Endothelial cell of umbilical vein (primary cell): Measurements from ENCODE around the gene CPNE5. TPM values are rescaled to one million over a fixed set of nuclear protein-coding genes. Genes with fewer than 3 reads are reported as not detected.

Source experiments
- BruUV-seq: library from RNA; stranded (reverse); fragments of 400-500 nt; replicated peaks from 2 replicates; lab custom pipeline; 2021; lab: Mats Ljungman, UMichigan
- CTCF ChIA-PET: fragments of 300-600, 350-600 bp; sonication (Branson Sonifier 250); formaldehyde crosslinking; loops from one replicate; lab custom pipeline; 2021; ENCODE audit warnings: antibody characterized with exemption, inconsistent platforms; lab: Charles Lee
- POLR2A ChIA-PET: fragments of 300-600, 350-600 bp; sonication (Branson Sonifier 250); formaldehyde crosslinking; loops from one replicate; lab custom pipeline; 2021; ENCODE audit warnings: antibody characterized with exemption, inconsistent platforms; lab: Charles Lee
- DNase-seq: peaks from one replicate; pipeline ENCODE4 v3.0.0-alpha.2; 2011; ENCODE audit warnings: low read depth, low spot score
- FAIRE-seq: peaks from 2 replicates; lab custom pipeline; 2011; peaks lifted over from hg19 to GRCh38; lab: Jason Lieb, UNC
- H2AFZ ChIP-seq: 2 replicates; pipeline ENCODE4 v1.6.0; 2012; ENCODE audit warnings: low read depth, low read length, control low read depth, inconsistent platforms
- H3K27ac ChIP-seq: 2 replicates; pipeline ENCODE4 v1.5.1; 2011; ENCODE audit warnings: low read depth, mild to moderate bottlenecking, control low read depth, low read length, moderate library complexity; ENCODE audit not compliant: insufficient read depth
- H3K27me3 ChIP-seq, 2 experiments: 2 replicates each; pipeline versions ENCODE4 v1.6.0 to v1.6.1; 2011; ENCODE audit warnings: low read length in 2 of 2, mixed read lengths in 1 of 2; ENCODE audit not compliant: control insufficient read depth in 2 of 2, insufficient read depth in 2 of 2
- H3K36me3 ChIP-seq, 2 experiments: 2 replicates in 1 of 2; 3 replicates in 1 of 2; pipeline ENCODE4 v1.5.1; 2011; ENCODE audit warnings: low read length in 2 of 2, mild to moderate bottlenecking in 1 of 2, moderate library complexity in 1 of 2; ENCODE audit not compliant: control insufficient read depth in 2 of 2, insufficient read depth in 2 of 2; ENCODE audit errors: extremely low read depth in 1 of 2
- H3K4me1 ChIP-seq: 3 replicates; pipeline ENCODE4 v1.5.1; 2011; ENCODE audit warnings: mild to moderate bottlenecking, low read length; ENCODE audit not compliant: control insufficient read depth, insufficient read depth; ENCODE audit errors: extremely low read depth
- H3K4me2 ChIP-seq: 2 replicates; pipeline ENCODE4 v1.6.1; 2011; ENCODE audit warnings: low read length, control low read depth, mixed read lengths; ENCODE audit not compliant: insufficient read depth
- H3K4me3 ChIP-seq, 3 experiments: fragments of 200-600 bp in 1 of 3; sonication (generic), shearing (Covaris generic) in 1 of 3; replicated peaks in 1 of 3; 2 replicates each; pipeline ENCODE4 v1.5.1; 2011 to 2016; ENCODE audit warnings: control low read depth in 3 of 3, low read length in 3 of 3, mild to moderate bottlenecking in 2 of 3, inconsistent platforms in 1 of 3, low read depth in 1 of 3, moderate library complexity in 1 of 3; ENCODE audit not compliant: insufficient read depth in 1 of 3
- H3K79me2 ChIP-seq: 2 replicates; pipeline ENCODE4 v1.6.0; 2012; ENCODE audit warnings: low read length, inconsistent platforms; ENCODE audit not compliant: control insufficient read depth, insufficient read depth
- H3K9ac ChIP-seq: replicated peaks from 2 replicates; pipeline ENCODE3; 2011; ENCODE audit warnings: low read length, control low read depth; ENCODE audit not compliant: insufficient read depth; ENCODE audit errors: extremely low read depth
- H3K9me1 ChIP-seq: replicated peaks from 3 replicates; pipeline ENCODE4 v1.6.0; 2011; ENCODE audit warnings: mild to moderate bottlenecking, low read length; ENCODE audit not compliant: control insufficient read depth, insufficient read depth; ENCODE audit errors: extremely low read depth
- H3K9me3 ChIP-seq: replicated peaks from 2 replicates; pipeline ENCODE4 v1.5.1; 2012; ENCODE audit warnings: low read length, inconsistent platforms; ENCODE audit not compliant: control insufficient read depth, insufficient read depth
- H4K20me1 ChIP-seq: replicated peaks from 2 replicates; pipeline ENCODE3; 2011; ENCODE audit warnings: mild to moderate bottlenecking, low read length; ENCODE audit not compliant: control insufficient read depth, insufficient read depth; ENCODE audit errors: extremely low read depth
- CTCF ChIP-seq, 2 donors: IDR thresholded peaks; 1 replicate in 1 of 2; 2 replicates in 1 of 2; pipeline ENCODE4 v1.5.1; 2011; ENCODE audit warnings: low read length in 2 of 2, mild to moderate bottlenecking in 2 of 2, moderate library complexity in 2 of 2, control low read depth in 1 of 2, inconsistent platforms in 1 of 2, low read depth in 1 of 2; ENCODE audit not compliant: insufficient read depth in 1 of 2; ENCODE audit errors: extremely low read depth in 1 of 2
- EZH2 ChIP-seq: IDR thresholded peaks from 2 replicates; pipeline ENCODE4 v1.6.1; 2012; ENCODE audit warnings: borderline replicate concordance, low read depth, mild to moderate bottlenecking, moderate library complexity, low read length, inconsistent platforms; ENCODE audit not compliant: severe bottlenecking
- FOS ChIP-seq: IDR thresholded peaks from 2 replicates; pipeline ENCODE4 v1.6.1; 2011; ENCODE audit warnings: mild to moderate bottlenecking, low read length, moderate library complexity, borderline replicate concordance; ENCODE audit not compliant: insufficient read depth
- GATA2 ChIP-seq: IDR thresholded peaks from 2 replicates; pipeline ENCODE4 v1.7.0; 2011; ENCODE audit warnings: low read depth, mild to moderate bottlenecking, moderate library complexity, mixed read lengths, low read length; ENCODE audit not compliant: insufficient read length, insufficient read depth
- JUN ChIP-seq: IDR thresholded peaks from 2 replicates; pipeline ENCODE4 v1.6.1; 2011; ENCODE audit warnings: borderline replicate concordance, low read depth; ENCODE audit not compliant: insufficient read length, insufficient read depth
- MAX ChIP-seq: IDR thresholded peaks from 2 replicates; pipeline ENCODE4 v1.6.1; 2011; ENCODE audit not compliant: insufficient read depth, insufficient read length
- MYC ChIP-seq: IDR thresholded peaks from one replicate; pipeline ENCODE4 v1.6.1; 2011; ENCODE audit warnings: mild to moderate bottlenecking, low read depth, low read length
- POLR2A ChIP-seq: IDR thresholded peaks from 2 replicates; pipeline ENCODE4 v1.6.1; 2012; ENCODE audit warnings: low read depth, mild to moderate bottlenecking, control low read depth, low read length
- POLR2AphosphoS5 ChIP-seq: IDR thresholded peaks from 2 replicates; pipeline ENCODE4 v1.6.1; 2012; ENCODE audit warnings: low read depth, mild to moderate bottlenecking, control low read depth, low read length, moderate library complexity; ENCODE audit not compliant: insufficient read depth
- dilution Hi-C: fragments of 300-500 bp; cut with MboI; formaldehyde crosslinking; loops from one replicate; pipeline ENCODE4 v1.15.0; 2019; ENCODE audit warnings: low sequenced_read_pairs; ENCODE audit not compliant: extremely low pct_ligation_motif_present
- intact Hi-C: fragments of 100-400 bp; cut with micrococcal nuclease; formaldehyde crosslinking; loops from one replicate; pipeline ENCODE4 v1.10.0; 2022
- polyA plus RNA-seq, 4 experiments: library from polyadenylated mRNA; depleted of rRNA in 3 of 4; stranded (reverse) in 3 of 4; unstranded in 1 of 4; fragments of >200 nt; gene quantifications; 2 replicates each; pipeline versions ENCODE4 v1.2.1 to v1.2.3, GENCODE V29; 2011 to 2012; ENCODE audit warnings: missing spikeins in 1 of 4
- total RNA-seq: library from RNA; stranded (reverse); gene quantifications from 2 replicates; pipeline ENCODE4 v1.2.3, GENCODE V29; 2021

CPNE5 gene
- total and polyA plus RNA-seq, 2 donors (not counting 3 experiments of a cell fraction or from before 2014, with no cell fraction given): 18.8 to 49.4 TPM

- Histone ChIP-seq H3K9ac (no peak overlapping the region), H3K27ac (no peak overlapping the region), H3K9me1 (no peaks in the 10 kb centered on the region), H3K4me2 (no peak overlapping the region), H3K36me3 (no peaks in the 10 kb centered on the region), H3K4me3 (no peak overlapping the region), H3K79me2 (no peaks in the 10 kb centered on the region), H3K9me3 (no peaks in the 10 kb centered on the region), H3K4me1 (peaks cover 15% of the 10 kb centered on the region), H2AFZ (no peak overlapping the region), H4K20me1 (no peaks in the 10 kb centered on the region), H3K27me3 (no peaks in the 10 kb centered on the region)
- TF ChIP-seq MAX (no peak), JUN (no peak), CTCF (IDR thresholded peaks at IDR 0.05; ENCODE audit: extremely low read depth in 1 of 2, insufficient read depth in 1 of 2, low read depth in 1 of 2, low read length in 2 of 2) (no peak), POLR2A (no peak), GATA2 (no peak), FOS (no peak), POLR2AphosphoS5 (no peak), EZH2 (no peak), MYC (no peak)
- intact Hi-C loops (no loop called here), dilution Hi-C loops (no loop called here)
- ChIA-PET POLR2A (no interaction called here), CTCF (interaction anchor here (0.7 to 8.7 kb wide), 6 partner anchors 15 to 171 kb away, joined by 3 to 552 read pairs (median 4); no protein-coding TSS in a partner anchor)
- no peak for DNase-seq
- no TSS peak for BruUV-seq
- FAIRE-seq: no peak
Observed at GRCh38 chr6:36847152-36847551, 7.9 kb upstream of the CPNE5 start.
